GM23248 (cell line): ENCODE measurements around the gene SELENOT.

Source experiments
- EZH2 ChIP-seq: fragments of 200-600 bp; sonication (generic); IDR thresholded peaks from 2 replicates; pipeline ENCODE4 v1.6.1; 2018; ENCODE audit warnings: antibody characterized with exemption, mild to moderate bottlenecking; ENCODE audit not compliant: insufficient read depth, poor library complexity, severe bottlenecking
- EZH2phosphoT487 ChIP-seq: fragments of 200-600 bp; sonication (generic); IDR thresholded peaks from 2 replicates; pipeline ENCODE4 v1.6.1; 2018; ENCODE audit warnings: antibody characterized with exemption, moderate library complexity, mild to moderate bottlenecking, low read depth; ENCODE audit not compliant: insufficient read depth

DNA sequence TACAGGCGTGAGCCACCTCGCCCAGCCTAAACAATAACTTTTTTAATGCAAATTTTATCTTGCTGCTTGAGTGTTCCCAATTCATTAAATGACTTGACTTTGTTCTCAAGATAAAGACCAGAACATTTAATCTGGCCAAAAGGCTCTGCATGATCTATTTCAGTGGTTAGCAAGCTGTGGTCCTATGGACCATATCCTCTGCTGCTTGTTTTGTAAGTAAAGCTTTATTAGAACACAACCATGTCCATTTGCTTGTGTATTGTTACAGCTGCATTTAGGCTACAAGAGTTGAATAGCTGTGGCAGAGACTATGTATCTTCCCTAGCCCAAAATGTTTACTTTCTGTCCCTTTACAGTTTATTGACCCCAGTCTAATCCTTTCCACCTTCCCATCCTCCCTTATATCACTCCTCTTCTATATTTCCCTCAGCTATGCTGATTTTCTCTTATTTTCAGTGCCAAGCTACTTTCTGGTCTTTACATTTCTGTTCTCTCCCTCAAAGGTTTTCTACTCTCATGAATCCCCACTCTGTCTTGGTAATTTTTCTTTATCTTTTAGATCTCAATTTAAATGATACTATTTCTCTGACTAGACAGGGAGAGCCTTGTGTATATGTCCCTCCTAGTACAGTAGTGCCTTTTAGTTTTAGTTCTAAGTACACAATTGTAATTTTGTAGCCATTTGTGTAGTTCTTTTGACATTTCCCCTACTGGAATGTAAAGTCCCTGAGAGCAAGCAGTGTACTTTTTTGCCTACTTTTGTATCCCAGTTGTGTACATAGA lies 23.2 kb downstream of the SELENOT start:
- TF ChIP-seq EZH2phosphoT487 (no peak), EZH2 (no peak)
